ENCODE data around the gene SCGB1D4. TPM values are rescaled to one million over a fixed set of nuclear protein-coding genes. Genes with fewer than 3 reads are reported as not detected.
A peak's percentile ranks its signal among the peaks of the same experiment; 100 is the strongest.
"Not testable (repeated sequence)": the region's sequence is repeated elsewhere in the genome, so short reads cannot be mapped to it uniquely, and the experiment has no call there.

Gene SCGB1D4
- total RNA-seq: not detected
- long read RNA-seq: 0 reads

- intact Hi-C loops (cut with DNase I, micrococcal nuclease): no loop called here
- ATAC-seq (no peak), DNase-seq (no peak)
Observed at GRCh38 chr11:62298975-62299374, at the start of gene SCGB1D4. Gene SCGB1D4, minus strand, starts transcription at chr11:62299075. Its CDS starts 65 bp downstream, at chr11:62299010.

- peak in 1 of 2 donors; percentile 23 for DNase-seq
- intact Hi-C loops (cut with DNase I, micrococcal nuclease): no loop called here
- peak; percentile 92 for ATAC-seq
Observed at GRCh38 chr11:62345861-62346260, 47.0 kb upstream of the SCGB1D4 start.

- DNase-seq (no peak), ATAC-seq (no peak)
- intact Hi-C loops (cut with DNase I, micrococcal nuclease): no loop called here
Observed at GRCh38 chr11:62344210-62344609, 45.3 kb upstream of the SCGB1D4 start.

GRCh38 chr11:62343646-62344190 is 44.8 kb upstream of the SCGB1D4 start:
- DNase-seq; ATAC-seq; intact Hi-C loops (cut with DNase I, micrococcal nuclease): not testable (repeated sequence)

- ATAC-seq: no peak
- intact Hi-C loops (cut with DNase I, micrococcal nuclease): no loop called here
- DNase-seq: no peak
Observed at GRCh38 chr11:62341588-62341987, 42.7 kb upstream of the SCGB1D4 start.

- intact Hi-C loops (cut with DNase I, micrococcal nuclease): no loop called here
- DNase-seq (peak; percentile 54 to 74), ATAC-seq (peak; percentile 38)
Observed at GRCh38 chr11:62340269-62340901, 41.5 kb upstream of the SCGB1D4 start.

GRCh38 chr11:62338218-62338617 is 39.3 kb upstream of the SCGB1D4 start:
- intact Hi-C loops (cut with DNase I, micrococcal nuclease): no loop called here
- DNase-seq (no peak), ATAC-seq (no peak)

- peak; percentile 94 for ATAC-seq
Observed at GRCh38 chr11:62337303-62338181, 38.7 kb upstream of the SCGB1D4 start, which contains the start of gene ASRGL1. Gene ASRGL1, plus strand, starts transcription at chr11:62337448. Its CDS starts 530 bp downstream, at chr11:62337978.

GRCh38 chr11:62336949-62337302 is 38.1 kb upstream of the SCGB1D4 start:
- DNase-seq; intact Hi-C loops (cut with DNase I, micrococcal nuclease); ATAC-seq: not testable (repeated sequence)

More at GRCh38 chr11:62337303-62338181, 38.7 kb upstream of the SCGB1D4 start, which contains the start of gene ASRGL1:
- peak; percentile 90 to 96 for DNase-seq
- intact Hi-C loops (cut with DNase I, micrococcal nuclease): no loop called here

GRCh38 chr11:62333768-62334167 is 34.9 kb upstream of the SCGB1D4 start:
- ATAC-seq (no peak), DNase-seq (no peak)
- intact Hi-C loops (cut with DNase I, micrococcal nuclease): no loop called here

GRCh38 chr11:62331264-62331663 is 32.4 kb upstream of the SCGB1D4 start:
- ATAC-seq; DNase-seq; intact Hi-C loops (cut with DNase I, micrococcal nuclease): not testable (repeated sequence)

GRCh38 chr11:62327541-62327940 is 28.7 kb upstream of the SCGB1D4 start:
- ATAC-seq; intact Hi-C loops (cut with DNase I, micrococcal nuclease); DNase-seq: not testable (repeated sequence)

- ATAC-seq: peak; percentile 34
- DNase-seq; intact Hi-C loops (cut with DNase I, micrococcal nuclease): not testable (repeated sequence)
Observed at GRCh38 chr11:62326719-62327118, 27.8 kb upstream of the SCGB1D4 start.

- ATAC-seq: peak; percentile 38
- DNase-seq: not testable (repeated sequence)
Observed at GRCh38 chr11:62325781-62326180, 26.9 kb upstream of the SCGB1D4 start.

GRCh38 chr11:62324731-62325556 is 26.1 kb upstream of the SCGB1D4 start:
- DNase-seq (peak in 1 of 2 donors; percentile 23), ATAC-seq (peak; percentile 15)
- intact Hi-C loops (cut with DNase I, micrococcal nuclease): no loop called here

More at GRCh38 chr11:62325781-62326180, 26.9 kb upstream of the SCGB1D4 start:
- intact Hi-C loops (cut with DNase I, micrococcal nuclease): not testable (repeated sequence)

- ATAC-seq (peak; percentile 86), DNase-seq (no peak)
- intact Hi-C loops (cut with DNase I, micrococcal nuclease): no loop called here
Observed at GRCh38 chr11:62322524-62322923, 23.6 kb upstream of the SCGB1D4 start.

GRCh38 chr11:62315431-62315830 is 16.6 kb upstream of the SCGB1D4 start:
- intact Hi-C loops (cut with DNase I, micrococcal nuclease): no loop called here
- ATAC-seq (no peak), DNase-seq (no peak)

- ATAC-seq (no peak), DNase-seq (no peak)
- intact Hi-C loops (cut with DNase I, micrococcal nuclease): loop anchor here in 1 of 2 donors (5.0 kb wide), 1 partner anchor 138 kb away; no protein-coding TSS in a partner anchor
Observed at GRCh38 chr11:62309991-62310390, 11.1 kb upstream of the SCGB1D4 start.
